K562 (cell line): ENCODE data around the gene HOXC5. TPM values are rescaled to one million over a fixed set of nuclear protein-coding genes. Genes with fewer than 3 reads are reported as not detected.

Source experiments
- ASH1L ChIP-seq: fragments of 450-650 bp; IDR thresholded peaks from 2 replicates; pipeline ENCODE4 v1.6.1; 2018; ENCODE audit warnings: borderline replicate concordance, mild to moderate bottlenecking, low read depth; ENCODE audit not compliant: partially characterized antibody
- ATF7 ChIP-seq: fragments of 450-650 bp; IDR thresholded peaks from 2 replicates; pipeline ENCODE4 v1.7.1; 2014; ENCODE audit warnings: mild to moderate bottlenecking, moderate library complexity
- ELF1 ChIP-seq: fragments of 200-800 bp; sonication (Bioruptor generic); IDR thresholded peaks from 2 replicates; pipeline ENCODE4 v1.6.1; 2016; ENCODE audit warnings: missing genetic modification characterization, missing compliant biosample characterization
- FOSL1 ChIP-seq: fragments of 200-800 bp; sonication (Bioruptor generic); conservative IDR thresholded peaks from 2 replicates; pipeline ENCODE4 v1.6.1; 2016; ENCODE audit warnings: missing genetic modification characterization, missing compliant biosample characterization
- FOXK1 ChIP-seq: sonication (generic); formaldehyde crosslinking; IDR thresholded peaks from 2 replicates; pipeline ENCODE4 v1.8.0; 2022; ENCODE audit warnings: missing genetic modification reagents, mild to moderate bottlenecking, borderline replicate concordance
- HDAC6 ChIP-seq: IDR thresholded peaks from 2 replicates; pipeline ENCODE4 v1.6.1; 2012; ENCODE audit warnings: low read depth, mild to moderate bottlenecking, control low read depth, inconsistent platforms, low read length, moderate library complexity
- HNRNPH1 ChIP-seq: fragments of 200-400 bp; formaldehyde crosslinking; optimal IDR thresholded peaks from 2 replicates; pipeline ENCODE3; 2017; ENCODE audit warnings: low read depth, mild to moderate bottlenecking, low read length, moderate library complexity
- HNRNPLL ChIP-seq: fragments of 200-400 bp; formaldehyde crosslinking; IDR thresholded peaks from 2 replicates; pipeline ENCODE4 v1.6.1; 2017; ENCODE audit warnings: low read length, low read depth, mild to moderate bottlenecking; ENCODE audit not compliant: poor library complexity, severe bottlenecking
- KLF13 ChIP-seq: fragments of 450-650 bp; IDR thresholded peaks from 2 replicates; pipeline ENCODE4 v1.6.1; 2016; ENCODE audit warnings: missing genetic modification characterization, low read depth, mild to moderate bottlenecking, missing compliant biosample characterization, moderate library complexity, borderline replicate concordance
- MAX ChIP-seq: sonication (generic); formaldehyde crosslinking; IDR thresholded peaks from 2 replicates; pipeline ENCODE4 v1.9.0; 2022; ENCODE audit warnings: mild to moderate bottlenecking, missing genetic modification reagents
- MED1 ChIP-seq: sonication (generic); formaldehyde crosslinking; IDR thresholded peaks from 2 replicates; pipeline ENCODE4 v1.8.1; 2023; ENCODE audit warnings: missing genetic modification reagents, borderline replicate concordance
- MIER1 ChIP-seq: fragments of 450-650 bp; IDR thresholded peaks from 2 replicates; pipeline ENCODE4 v1.6.1; 2016; ENCODE audit warnings: antibody characterized with exemption, mild to moderate bottlenecking, low read depth
- NCOA4 ChIP-seq: fragments of 450-650 bp; IDR thresholded peaks from 2 replicates; pipeline ENCODE4 v1.6.1; 2018; ENCODE audit warnings: mild to moderate bottlenecking; ENCODE audit not compliant: partially characterized antibody
- NCOR1 ChIP-seq: fragments of 450-650 bp; IDR thresholded peaks from 2 replicates; pipeline ENCODE4 v1.6.1; 2016; ENCODE audit warnings: mild to moderate bottlenecking, moderate library complexity
- NFIC ChIP-seq: fragments of 450-650 bp; IDR thresholded peaks from 2 replicates; pipeline ENCODE4 v1.6.1; 2017; ENCODE audit warnings: mild to moderate bottlenecking, inconsistent platforms
- POLR2AphosphoS5 ChIP-seq: IDR thresholded peaks from 2 replicates; pipeline ENCODE4 v1.6.1; 2011; ENCODE audit warnings: mild to moderate bottlenecking, low read depth, low read length, moderate library complexity; ENCODE audit not compliant: control insufficient read depth, insufficient read depth
- ZEB2 ChIP-seq: fragments of 450-650 bp; IDR thresholded peaks from 2 replicates; pipeline ENCODE4 v1.6.1; 2016
- ZNF695 ChIP-seq: fragments of 450-650 bp; formaldehyde crosslinking; IDR thresholded peaks from 2 replicates; pipeline ENCODE4 v1.4.0; 2020; ENCODE audit warnings: mild to moderate bottlenecking, moderate library complexity
- polyA plus RNA-seq, 8 experiments: library from polyadenylated mRNA; depleted of rRNA in 4 of 8; stranded (reverse) in 5 of 8; unstranded in 3 of 8; fragments of >200 nt; fragmentation: Nextera tagmentation in 2 of 8; fragmentation: Illumina TruSeq in 1 of 8; extraction: Ambion mirVana in 2 of 8; extraction: Trizol in 1 of 8; gene quantifications; 2 replicates each; pipeline versions ENCODE4 v1.2.1 to v1.2.3, GENCODE V29; 2011 to 2014; ENCODE audit warnings: inconsistent platforms in 1 of 8, missing spikeins in 1 of 8
- total RNA-seq, 7 experiments: library from RNA; depleted of rRNA in 6 of 7; stranded (reverse); fragments of >200 nt in 6 of 7; fragmentation: Illumina TruSeq in 2 of 7; extraction: Trizol in 2 of 7; gene quantifications; 2 replicates each; pipeline versions ENCODE4 v1.2.1 to v1.2.3, GENCODE V29; 2011 to 2021; ENCODE audit warnings: low replicate concordance in 1 of 7
- TF ChIP-seq, protein P1 (sequence below), 2 experiments: fragments of 450-650 bp in 1 of 2; sonication (generic) in 1 of 2; formaldehyde crosslinking in 1 of 2; IDR thresholded peaks; 2 replicates each; pipeline versions ENCODE4 v1.7.1 to v1.9.0; 2016 to 2022; ENCODE audit warnings: inconsistent platforms in 1 of 2, mild to moderate bottlenecking in 1 of 2, missing genetic modification reagents in 1 of 2

The HOXC5 gene
- total and polyA plus RNA-seq, 9 of the 15 experiments (the other 6 are each of a cell fraction or from before 2014, with no cell fraction given): 0.10 to 0.44 (median 0.18) TPM; not detected in 4

GRCh38 chr12:53995378-53996239 is 37.2 kb upstream of the HOXC5 start (continued):
- TF ChIP-seq, protein P1, sequence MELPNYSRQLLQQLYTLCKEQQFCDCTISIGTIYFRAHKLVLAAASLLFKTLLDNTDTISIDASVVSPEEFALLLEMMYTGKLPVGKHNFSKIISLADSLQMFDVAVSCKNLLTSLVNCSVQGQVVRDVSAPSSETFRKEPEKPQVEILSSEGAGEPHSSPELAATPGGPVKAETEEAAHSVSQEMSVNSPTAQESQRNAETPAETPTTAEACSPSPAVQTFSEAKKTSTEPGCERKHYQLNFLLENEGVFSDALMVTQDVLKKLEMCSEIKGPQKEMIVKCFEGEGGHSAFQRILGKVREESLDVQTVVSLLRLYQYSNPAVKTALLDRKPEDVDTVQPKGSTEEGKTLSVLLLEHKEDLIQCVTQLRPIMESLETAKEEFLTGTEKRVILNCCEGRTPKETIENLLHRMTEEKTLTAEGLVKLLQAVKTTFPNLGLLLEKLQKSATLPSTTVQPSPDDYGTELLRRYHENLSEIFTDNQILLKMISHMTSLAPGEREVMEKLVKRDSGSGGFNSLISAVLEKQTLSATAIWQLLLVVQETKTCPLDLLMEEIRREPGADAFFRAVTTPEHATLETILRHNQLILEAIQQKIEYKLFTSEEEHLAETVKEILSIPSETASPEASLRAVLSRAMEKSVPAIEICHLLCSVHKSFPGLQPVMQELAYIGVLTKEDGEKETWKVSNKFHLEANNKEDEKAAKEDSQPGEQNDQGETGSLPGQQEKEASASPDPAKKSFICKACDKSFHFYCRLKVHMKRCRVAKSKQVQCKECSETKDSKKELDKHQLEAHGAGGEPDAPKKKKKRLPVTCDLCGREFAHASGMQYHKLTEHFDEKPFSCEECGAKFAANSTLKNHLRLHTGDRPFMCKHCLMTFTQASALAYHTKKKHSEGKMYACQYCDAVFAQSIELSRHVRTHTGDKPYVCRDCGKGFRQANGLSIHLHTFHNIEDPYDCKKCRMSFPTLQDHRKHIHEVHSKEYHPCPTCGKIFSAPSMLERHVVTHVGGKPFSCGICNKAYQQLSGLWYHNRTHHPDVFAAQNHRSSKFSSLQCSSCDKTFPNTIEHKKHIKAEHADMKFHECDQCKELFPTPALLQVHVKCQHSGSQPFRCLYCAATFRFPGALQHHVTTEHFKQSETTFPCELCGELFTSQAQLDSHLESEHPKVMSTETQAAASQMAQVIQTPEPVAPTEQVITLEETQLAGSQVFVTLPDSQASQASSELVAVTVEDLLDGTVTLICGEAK (IDR thresholded peaks at IDR 0.05): peak; percentile 48; the same call in 1 of the 2 replicates
- TF ChIP-seq, protein P1 (CRISPR knock-in tag; IDR thresholded peaks at IDR 0.05): no peak
- TF ChIP-seq HNRNPLL: peak; percentile 62
- TF ChIP-seq MED1 (CRISPR knock-in tag): no peak
- 0 out of 2 replicates have a peak, but pooled peaks have one; percentile 16 for TF ChIP-seq MIER1
- 0 out of 2 replicates have a peak, but pooled peaks have one; percentile 35 for TF ChIP-seq NFIC
- no peak for TF ChIP-seq ZEB2
- no peak for TF ChIP-seq HDAC6
- TF ChIP-seq FOXK1 (CRISPR knock-in tag): no peak
- TF ChIP-seq POLR2AphosphoS5: peak; percentile 84
- peak; percentile 41; the same call in 1 of the 2 replicates for TF ChIP-seq MAX (CRISPR knock-in tag)
- peak; percentile 56 for TF ChIP-seq NCOR1
- TF ChIP-seq FOSL1 (tag): no peak
- TF ChIP-seq HNRNPH1: no peak
- no peak for TF ChIP-seq NCOA4
- no peak; the same call in none of the 2 replicates for TF ChIP-seq ATF7
- TF ChIP-seq KLF13 (tag): no peak
- TF ChIP-seq ASH1L: no peak
- no peak for TF ChIP-seq ZNF695 (CRISPR knock-in tag)
- TF ChIP-seq ELF1: peak; percentile 74
